Right kidney (tissue), 9 donors: Measurements from ENCODE around the gene ZP1.
"Not testable (repeated sequence)": the region's sequence is repeated elsewhere in the genome, so short reads cannot be mapped to it uniquely, and the experiment has no call there.

Source experiments
- DNase-seq: peaks from one replicate; pipeline ENCODE4 v3.0.0-alpha.2; 2016
- long read RNA-seq, 8 donors: transcript quantifications; one replicate each; lab custom pipeline, GENCODE V29; 2026

Gene ZP1, protein sequence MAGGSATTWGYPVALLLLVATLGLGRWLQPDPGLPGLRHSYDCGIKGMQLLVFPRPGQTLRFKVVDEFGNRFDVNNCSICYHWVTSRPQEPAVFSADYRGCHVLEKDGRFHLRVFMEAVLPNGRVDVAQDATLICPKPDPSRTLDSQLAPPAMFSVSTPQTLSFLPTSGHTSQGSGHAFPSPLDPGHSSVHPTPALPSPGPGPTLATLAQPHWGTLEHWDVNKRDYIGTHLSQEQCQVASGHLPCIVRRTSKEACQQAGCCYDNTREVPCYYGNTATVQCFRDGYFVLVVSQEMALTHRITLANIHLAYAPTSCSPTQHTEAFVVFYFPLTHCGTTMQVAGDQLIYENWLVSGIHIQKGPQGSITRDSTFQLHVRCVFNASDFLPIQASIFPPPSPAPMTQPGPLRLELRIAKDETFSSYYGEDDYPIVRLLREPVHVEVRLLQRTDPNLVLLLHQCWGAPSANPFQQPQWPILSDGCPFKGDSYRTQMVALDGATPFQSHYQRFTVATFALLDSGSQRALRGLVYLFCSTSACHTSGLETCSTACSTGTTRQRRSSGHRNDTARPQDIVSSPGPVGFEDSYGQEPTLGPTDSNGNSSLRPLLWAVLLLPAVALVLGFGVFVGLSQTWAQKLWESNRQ
- long read RNA-seq, donor 1 = 0 reads
- long read RNA-seq, donor 2 = 0 reads
- long read RNA-seq, donor 3 = 0 reads
- long read RNA-seq, donor 4 = 0 reads
- long read RNA-seq, donor 5 = 0 reads
- long read RNA-seq, donor 6 = 0 reads
- long read RNA-seq, donor 7 = 0 reads
- long read RNA-seq, donor 8 = 0 reads

GRCh38 chr11:60866911-60867870 is at the start of gene ZP1:
Gene ZP1 (plus strand): TSS chr11:60867542. CDS start chr11:60867562, 20 bp downstream.
- DNase-seq = no peak

DNA sequence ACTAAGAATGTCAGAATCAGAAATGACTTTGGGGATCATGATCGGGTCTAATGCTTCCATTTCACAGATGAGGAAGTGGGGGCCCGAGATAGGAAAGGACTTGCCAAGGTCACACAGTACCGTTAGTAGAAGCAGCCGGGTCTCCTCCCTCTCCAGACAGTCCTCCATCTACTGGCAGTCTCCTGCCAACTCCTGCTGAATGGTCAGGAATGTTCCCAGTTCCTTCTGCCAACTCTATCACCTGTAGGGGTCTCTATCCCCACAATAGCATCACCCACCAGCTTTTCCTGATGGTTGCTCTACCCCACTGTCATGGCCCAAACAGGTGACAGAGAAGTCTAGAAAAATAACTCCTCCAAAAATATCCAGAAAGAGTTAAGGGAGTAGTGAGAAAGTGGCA is 49.3 kb upstream of the ZP1 start:
- DNase-seq = no peak

- DNase-seq = no peak
Measured at GRCh38 chr11:60821827-60822599, 45.3 kb upstream of the ZP1 start.

DNA sequence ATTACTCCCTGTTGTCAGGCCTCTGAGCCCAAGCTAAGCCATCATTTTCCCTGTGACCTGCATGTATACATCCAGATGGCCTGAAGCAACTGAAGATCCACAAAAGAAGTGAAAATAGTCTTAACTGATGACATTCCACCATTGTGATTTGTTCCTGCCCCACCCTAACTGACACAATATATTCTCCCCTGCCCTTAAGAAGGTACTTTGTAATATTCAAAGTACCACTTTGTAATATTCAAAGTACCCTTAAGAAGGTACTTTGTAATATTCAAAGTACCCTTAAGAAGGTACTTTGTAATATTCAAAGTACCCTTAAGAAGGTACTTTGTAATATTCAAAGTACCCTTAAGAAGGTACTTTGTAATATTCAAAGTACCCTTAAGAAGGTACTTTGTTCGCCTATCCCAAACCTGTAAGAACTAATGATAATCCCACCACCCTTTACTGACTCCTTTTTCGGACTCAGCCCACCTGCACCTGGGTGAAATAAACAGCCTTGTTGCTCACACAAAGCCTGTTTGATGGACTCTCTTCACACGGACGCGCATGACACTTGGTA is 43.5 kb upstream of the ZP1 start:
- DNase-seq = not testable (repeated sequence)

GRCh38 chr11:60825118-60825517 is 42.2 kb upstream of the ZP1 start:
- DNase-seq = no peak

DNA sequence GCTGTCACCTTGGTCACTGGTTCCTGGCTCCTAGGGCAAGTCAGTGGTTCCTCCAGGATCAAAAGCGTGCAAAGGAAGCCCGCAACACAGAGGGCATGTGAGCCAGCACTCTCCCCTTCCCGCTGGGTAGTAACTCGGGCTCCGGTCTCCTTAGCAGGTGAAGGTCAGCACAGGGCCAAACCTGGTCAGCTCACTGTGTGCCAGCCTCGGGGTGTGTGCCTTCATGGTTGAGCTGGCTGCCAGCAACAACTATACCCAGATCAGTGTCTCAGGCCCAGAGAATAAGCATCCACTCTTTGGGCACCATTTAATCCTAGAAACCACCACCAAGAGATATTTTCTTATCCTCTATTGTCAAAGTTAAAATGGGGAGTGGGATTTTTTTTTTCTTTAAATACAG is 41.6 kb upstream of the ZP1 start:
- no peak for DNase-seq

DNA sequence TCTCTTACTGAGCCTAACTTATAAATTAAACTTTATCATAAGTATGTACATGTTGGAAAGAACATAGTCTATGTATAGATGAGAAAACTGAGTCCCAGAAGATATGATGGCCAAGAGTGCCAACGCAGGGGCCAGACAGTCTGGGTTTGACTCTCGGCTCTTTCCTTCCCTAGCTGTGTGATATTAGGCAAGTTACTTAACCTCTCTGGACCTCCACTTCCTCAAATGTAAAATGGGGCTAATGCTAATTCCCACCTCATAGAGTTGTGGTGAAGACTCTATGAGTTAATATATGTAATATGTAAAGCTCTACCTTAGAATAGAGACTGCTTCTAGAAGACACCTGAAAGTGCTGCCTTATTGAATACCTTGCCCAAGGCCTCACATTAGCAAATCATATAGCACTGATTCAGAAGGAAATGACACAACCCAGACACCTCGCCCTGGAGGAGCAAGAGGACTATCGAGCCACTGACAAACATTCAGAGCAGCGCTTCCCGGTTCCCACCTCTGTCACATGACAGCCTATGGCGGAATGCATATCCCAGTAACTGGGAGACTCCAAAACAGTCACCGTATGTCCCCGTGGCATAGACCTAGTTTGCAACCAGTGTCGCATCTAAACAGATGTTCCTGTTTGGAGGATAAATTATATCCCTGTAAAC is 36.7 kb upstream of the ZP1 start:
- no peak for DNase-seq

DNA sequence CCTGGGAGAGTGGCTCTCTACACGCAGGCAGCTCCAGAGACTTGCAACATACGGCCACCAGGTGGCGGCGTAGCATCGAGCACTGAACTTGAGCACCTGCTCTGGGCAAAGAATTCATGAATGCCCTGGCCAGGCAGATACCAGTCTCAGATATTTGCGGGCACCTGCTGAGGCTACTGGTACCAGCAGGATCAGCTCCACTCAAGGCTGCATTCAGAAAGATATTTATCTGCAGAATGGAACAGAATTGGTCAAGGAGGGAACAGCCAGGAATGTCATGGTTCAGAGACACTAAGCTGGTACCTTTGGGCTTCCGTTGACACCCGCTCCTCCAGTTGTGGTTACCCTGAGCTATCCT is 36.2 kb upstream of the ZP1 start:
- DNase-seq = peak; percentile 49

- DNase-seq = no peak
Measured at GRCh38 chr11:60831501-60832079, 35.8 kb upstream of the ZP1 start.

DNA sequence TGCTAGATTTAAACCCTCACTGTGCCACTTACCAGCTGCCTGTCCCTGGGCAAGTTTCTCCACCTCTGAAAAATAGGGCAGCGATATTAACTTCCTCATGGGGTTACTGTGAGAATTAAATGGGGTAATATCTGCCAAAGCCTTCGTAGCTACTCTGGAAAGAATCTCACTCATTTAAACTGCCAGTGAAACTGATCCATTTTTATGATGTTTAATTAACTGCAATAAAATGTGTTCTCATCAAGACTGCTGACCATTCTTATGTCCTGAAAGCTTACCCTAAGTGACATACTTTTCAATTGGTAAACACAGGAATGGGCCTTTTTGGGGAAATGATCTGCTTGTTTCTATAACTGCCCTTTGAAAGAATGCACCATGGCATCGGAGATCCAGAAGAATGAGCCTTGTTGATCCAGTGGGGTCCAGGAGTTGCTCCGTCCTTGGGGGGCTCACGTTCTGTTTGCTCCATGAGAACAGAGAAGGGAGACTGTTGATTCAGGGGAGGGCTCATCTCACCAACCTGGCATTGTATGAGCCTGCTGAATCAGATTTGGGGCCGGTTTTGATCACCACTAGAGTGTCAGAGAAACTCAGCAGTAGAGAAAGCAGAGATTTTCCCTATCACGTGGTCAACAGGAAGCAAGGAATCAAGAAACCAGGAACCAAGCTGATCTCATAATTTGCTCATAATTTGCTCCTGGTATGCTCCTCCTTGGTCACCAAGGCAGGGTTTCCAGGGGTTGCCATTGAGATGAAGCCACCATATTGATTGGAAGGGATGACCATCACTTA is 32.4 kb upstream of the ZP1 start:
- DNase-seq = no peak

DNA sequence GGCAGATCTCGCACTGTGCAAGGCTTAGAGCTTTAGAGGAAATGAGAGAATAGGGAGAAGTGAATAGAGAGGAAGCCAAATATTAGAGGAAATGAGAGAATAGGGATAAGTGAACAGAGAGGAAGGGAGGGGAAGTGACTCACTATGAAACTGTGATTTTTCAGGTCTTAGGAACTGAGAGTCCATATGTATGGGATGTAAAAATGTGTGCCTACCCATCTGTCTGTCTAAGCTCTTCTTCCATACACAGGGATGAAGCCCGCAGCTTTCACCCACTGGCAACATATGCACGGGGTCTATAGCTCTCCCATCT is 31.9 kb upstream of the ZP1 start:
- DNase-seq = no peak

DNA sequence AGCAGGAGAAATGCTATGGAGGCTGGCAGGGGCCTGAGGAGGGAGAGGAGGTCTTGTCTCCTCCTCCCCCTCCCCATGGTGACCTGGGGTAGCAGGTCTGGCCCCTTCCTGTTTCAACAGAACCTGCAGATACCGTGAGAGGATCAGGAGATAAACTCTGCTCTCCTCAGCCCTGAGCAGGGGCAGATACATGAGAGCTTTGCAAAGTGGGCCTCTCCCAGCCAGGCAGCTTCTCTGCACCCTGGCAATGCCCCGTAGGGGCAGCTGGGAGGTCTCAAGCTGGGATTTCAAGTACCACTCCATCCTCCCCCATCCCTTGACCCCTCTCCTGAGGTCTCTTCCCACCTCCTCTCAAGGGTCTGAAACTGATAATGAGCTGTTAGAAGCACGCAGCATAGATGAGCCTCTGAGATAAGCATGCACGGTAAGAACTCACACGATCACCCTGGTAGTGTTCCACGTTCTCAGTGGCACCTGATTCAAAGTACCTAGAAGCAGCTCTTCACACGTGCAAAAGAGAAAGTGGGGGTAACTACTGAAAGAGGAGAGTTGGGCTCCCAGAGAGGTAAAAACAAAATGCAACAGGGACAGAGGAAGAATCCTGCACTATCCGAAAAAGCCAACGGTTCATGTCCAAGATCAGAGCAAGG is 30.4 kb upstream of the ZP1 start:
- no peak for DNase-seq

GRCh38 chr11:60838132-60838531 is 29.2 kb upstream of the ZP1 start:
- DNase-seq = no peak

DNA sequence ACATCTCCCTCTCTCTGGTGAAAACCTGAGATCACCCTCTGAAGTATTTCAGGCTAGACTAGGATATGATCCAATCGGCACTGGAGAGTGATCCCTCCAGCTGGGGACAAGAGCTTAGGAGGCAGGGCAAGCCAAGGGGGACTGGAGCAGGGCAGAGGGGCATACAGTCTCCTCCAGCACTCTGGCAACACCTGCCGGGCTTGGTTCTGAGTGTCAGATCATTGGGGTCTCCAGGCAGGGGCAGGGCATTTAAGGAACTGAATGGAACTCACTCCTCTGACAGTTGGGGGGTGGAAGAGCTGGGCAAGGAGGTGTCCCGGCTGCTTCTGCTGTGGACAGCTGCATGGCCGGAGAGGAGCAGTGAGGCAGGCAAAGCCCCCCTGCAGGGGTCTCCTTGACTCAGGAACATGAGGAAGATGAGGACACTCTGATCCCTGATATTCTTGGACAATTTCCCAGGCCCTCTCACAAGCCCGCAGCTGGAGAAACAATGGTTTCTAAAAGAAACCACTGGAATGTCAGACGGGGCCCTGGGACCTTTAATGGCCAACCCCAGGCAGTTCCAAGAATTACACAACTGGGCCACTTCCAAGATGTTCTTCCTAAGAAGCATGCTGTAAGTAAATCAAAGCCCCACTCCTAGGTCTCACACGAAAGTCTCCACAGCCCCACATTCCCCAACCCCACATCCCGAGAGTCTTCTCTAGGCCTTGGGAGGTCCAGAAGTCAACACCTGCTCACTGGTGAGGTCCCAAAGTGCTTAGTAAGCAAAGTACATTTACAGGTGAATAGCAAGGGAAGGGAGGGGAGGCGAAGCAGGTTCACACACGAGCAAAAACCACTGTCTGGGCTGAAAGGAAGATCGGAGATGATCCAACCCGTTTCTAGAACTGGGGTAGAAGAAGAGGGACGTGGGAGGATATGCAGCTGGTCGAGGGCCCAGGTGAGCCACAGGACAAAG is 26.6 kb upstream of the ZP1 start:
- peak; percentile 20 for DNase-seq

- peak; percentile 90 for DNase-seq
Measured at GRCh38 chr11:60841797-60842667, 25.3 kb upstream of the ZP1 start, which contains the start of gene CCDC86. Gene CCDC86 (plus strand): TSS chr11:60842113. CDS start chr11:60842125, 12 bp downstream.

- no peak for DNase-seq
Measured at GRCh38 chr11:60842668-60843600, 24.4 kb upstream of the ZP1 start.
